ENCODE data around the gene CCDC71L. TPM values are rescaled to one million over a fixed set of nuclear protein-coding genes. Genes with fewer than 3 reads are reported as not detected.
"Not testable (repeated sequence)": the region's sequence is repeated elsewhere in the genome, so short reads cannot be mapped to it uniquely, and the experiment has no call there.

The CCDC71L gene
- total and polyA plus RNA-seq, 2 experiments from 2014 or later = 14.8 to 24.3 TPM

- no peaks in the 10 kb centered on the region for H3K4me1 ChIP-seq (ENCODE audit: insufficient read depth)
- no peaks in the 10 kb centered on the region for H3K79me2 ChIP-seq
- H4K20me1 ChIP-seq (ENCODE audit: insufficient read depth, poor library complexity, severe bottlenecking) = no peaks in the 10 kb centered on the region
- H3K27me3 ChIP-seq = no peaks in the 10 kb centered on the region
- no peak overlapping the region for H3K4me2 ChIP-seq
- H2AFZ ChIP-seq = no peak overlapping the region
- no peaks in the 10 kb centered on the region for H3K36me3 ChIP-seq (replicated peaks; ENCODE audit: insufficient read depth, low read depth)
- H3K4me3 ChIP-seq = no peak overlapping the region
- H3K9me2 ChIP-seq (replicated peaks; ENCODE audit: insufficient read depth) = no peaks in the 10 kb centered on the region
- no peaks in the 10 kb centered on the region for H3K9me3 ChIP-seq (ENCODE audit: low read depth)
- 66% methylated on average over 5 of the region's 5 CpGs for WGBS (ENCODE audit: low lambda C conversion rate, missing lambda C conversion rate)
- TF ChIP-seq EZH2phosphoT487 (IDR thresholded peaks at IDR 0.05; ENCODE audit: low read depth, severe bottlenecking, unreplicated experiment) (no peak), EZH2 (IDR thresholded peaks at IDR 0.05; ENCODE audit: borderline replicate concordance) (no peak), CTCF (IDR thresholded peaks at IDR 0.05; ENCODE audit: poor library complexity) (no peak)
- no peak for DNase-seq (ENCODE audit: low spot score)
- H3K27ac ChIP-seq = no peak overlapping the region
Observed at GRCh38 chr7:106681815-106682495, 21.0 kb upstream of the CCDC71L start.

- DNase-seq (ENCODE audit: low spot score) = peak; percentile 10
- H2AFZ ChIP-seq = no peak overlapping the region
- no peaks in the 10 kb centered on the region for H3K79me2 ChIP-seq
- WGBS (ENCODE audit: low lambda C conversion rate, missing lambda C conversion rate) = 53% methylated on average over 6 of the region's 6 CpGs
- H3K4me1 ChIP-seq (ENCODE audit: insufficient read depth) = no peaks in the 10 kb centered on the region
- H3K9me3 ChIP-seq (ENCODE audit: low read depth) = no peaks in the 10 kb centered on the region
- H3K36me3 ChIP-seq (replicated peaks; ENCODE audit: insufficient read depth, low read depth) = no peaks in the 10 kb centered on the region
- H3K27me3 ChIP-seq = no peaks in the 10 kb centered on the region
- H3K4me3 ChIP-seq = no peak overlapping the region
- H3K27ac ChIP-seq = peak overlapping the region; percentile 3
- H3K4me2 ChIP-seq = no peak overlapping the region
- TF ChIP-seq EZH2phosphoT487 (IDR thresholded peaks at IDR 0.05; ENCODE audit: low read depth, severe bottlenecking, unreplicated experiment) (no peak), EZH2 (IDR thresholded peaks at IDR 0.05; ENCODE audit: borderline replicate concordance) (no peak)
- H4K20me1 ChIP-seq (ENCODE audit: insufficient read depth, poor library complexity, severe bottlenecking) = no peaks in the 10 kb centered on the region
- H3K9me2 ChIP-seq (replicated peaks; ENCODE audit: insufficient read depth) = no peaks in the 10 kb centered on the region
Observed at GRCh38 chr7:106679153-106679931, 18.4 kb upstream of the CCDC71L start.

- no peaks in the 10 kb centered on the region for H3K9me2 ChIP-seq (replicated peaks; ENCODE audit: insufficient read depth)
- no peak for TF ChIP-seq EZH2phosphoT487 (IDR thresholded peaks at IDR 0.05; ENCODE audit: low read depth, severe bottlenecking, unreplicated experiment)
- TF ChIP-seq CTCF (IDR thresholded peaks at IDR 0.05; ENCODE audit: poor library complexity) = no peak
- TF ChIP-seq EZH2 (IDR thresholded peaks at IDR 0.05; ENCODE audit: borderline replicate concordance) = no peak
- H3K27me3 ChIP-seq = no peaks in the 10 kb centered on the region
- no peaks in the 10 kb centered on the region for H3K9me3 ChIP-seq (ENCODE audit: low read depth)
- 90% methylated on average over 3 of the region's 3 CpGs for WGBS (ENCODE audit: low lambda C conversion rate, missing lambda C conversion rate)
- no peaks in the 10 kb centered on the region for H3K36me3 ChIP-seq (replicated peaks; ENCODE audit: insufficient read depth, low read depth)
- no peaks in the 10 kb centered on the region for H3K4me1 ChIP-seq (ENCODE audit: insufficient read depth)
- H3K79me2 ChIP-seq = no peaks in the 10 kb centered on the region
- peak overlapping the region; percentile 3 for H3K27ac ChIP-seq
- no peak for DNase-seq (ENCODE audit: low spot score)
- H3K4me3 ChIP-seq = no peak overlapping the region
- no peak overlapping the region for H3K4me2 ChIP-seq
- H2AFZ ChIP-seq = no peak overlapping the region
- H4K20me1 ChIP-seq (ENCODE audit: insufficient read depth, poor library complexity, severe bottlenecking) = no peaks in the 10 kb centered on the region
Observed at GRCh38 chr7:106678795-106679152, 17.8 kb upstream of the CCDC71L start.

- 74% methylated on average over 2 of the region's 2 CpGs for WGBS (ENCODE audit: low lambda C conversion rate, missing lambda C conversion rate)
- not testable (repeated sequence) for H3K9me2 ChIP-seq (replicated peaks; ENCODE audit: insufficient read depth); H4K20me1 ChIP-seq (ENCODE audit: insufficient read depth, poor library complexity, severe bottlenecking); H3K9me3 ChIP-seq (ENCODE audit: low read depth); H3K4me2 ChIP-seq; DNase-seq (ENCODE audit: low spot score); H3K79me2 ChIP-seq; H3K27ac ChIP-seq; H3K4me3 ChIP-seq; H3K36me3 ChIP-seq (replicated peaks; ENCODE audit: insufficient read depth, low read depth); H3K4me1 ChIP-seq (ENCODE audit: insufficient read depth); H3K27me3 ChIP-seq; H2AFZ ChIP-seq
Observed at GRCh38 chr7:106676506-106676905, 15.5 kb upstream of the CCDC71L start.

- not testable (repeated sequence) for H3K4me3 ChIP-seq; H3K9me3 ChIP-seq (ENCODE audit: low read depth); DNase-seq (ENCODE audit: low spot score); H3K4me1 ChIP-seq (ENCODE audit: insufficient read depth); H3K79me2 ChIP-seq; H3K36me3 ChIP-seq (replicated peaks; ENCODE audit: insufficient read depth, low read depth); H3K27me3 ChIP-seq; H3K4me2 ChIP-seq; H2AFZ ChIP-seq; H4K20me1 ChIP-seq (ENCODE audit: insufficient read depth, poor library complexity, severe bottlenecking); H3K27ac ChIP-seq; H3K9me2 ChIP-seq (replicated peaks; ENCODE audit: insufficient read depth)
- 83% methylated on average over 2 of the region's 2 CpGs for WGBS (ENCODE audit: low lambda C conversion rate, missing lambda C conversion rate)
Observed at GRCh38 chr7:106673688-106674087, 12.7 kb upstream of the CCDC71L start.

GRCh38 chr7:106671930-106672329, 11.0 kb upstream of the CCDC71L start:
- not testable (repeated sequence) for H3K4me3 ChIP-seq; H3K27me3 ChIP-seq; H3K4me1 ChIP-seq (ENCODE audit: insufficient read depth); H2AFZ ChIP-seq; H3K9me2 ChIP-seq (replicated peaks; ENCODE audit: insufficient read depth); H3K4me2 ChIP-seq; DNase-seq (ENCODE audit: low spot score); H3K27ac ChIP-seq; H3K79me2 ChIP-seq; H3K9me3 ChIP-seq (ENCODE audit: low read depth); H3K36me3 ChIP-seq (replicated peaks; ENCODE audit: insufficient read depth, low read depth); H4K20me1 ChIP-seq (ENCODE audit: insufficient read depth, poor library complexity, severe bottlenecking)
- 94% methylated on average over 8 of the region's 8 CpGs for WGBS (ENCODE audit: low lambda C conversion rate, missing lambda C conversion rate)

Data from hepatocyte (in vitro differentiated cells).